Transverse colon (tissue), 4 donors: Measurements from ENCODE around the gene GOLGA8A. TPM values are rescaled to one million over a fixed set of nuclear protein-coding genes. Genes with fewer than 3 reads are reported as not detected.
"Not testable (repeated sequence)": the region's sequence is repeated elsewhere in the genome, so short reads cannot be mapped to it uniquely, and the experiment has no call there.

ENCODE experiments used
- DNase-seq: peaks from one replicate; pipeline ENCODE4 v3.0.0-alpha.2; 2019
- H3K27ac ChIP-seq, 4 donors: fragments of 200-600 bp; sonication (generic); 2 replicates each; pipeline ENCODE4 v1.5.1; 2016 to 2018; ENCODE audit warnings: inconsistent platforms in 4 of 4
- H3K27me3 ChIP-seq: fragments of 200-600 bp; sonication (generic); 2 replicates; pipeline ENCODE4 v1.5.1; 2017; ENCODE audit warnings: inconsistent platforms
- H3K36me3 ChIP-seq, 4 donors: fragments of 200-600 bp; sonication (generic); 2 replicates each; pipeline ENCODE4 v1.5.1; 2017 to 2019; ENCODE audit warnings: inconsistent platforms in 4 of 4
- H3K4me1 ChIP-seq, 4 donors: fragments of 200-600 bp; sonication (generic); 2 replicates each; pipeline ENCODE4 v1.5.1; 2017 to 2020; ENCODE audit warnings: inconsistent platforms in 4 of 4
- H3K4me3 ChIP-seq, 4 donors: fragments of 200-600 bp; sonication (generic); 1 replicate in 1 of 4; 2 replicates in 3 of 4; pipeline versions ENCODE4 v1.5.1 to v1.6.1; 2017 to 2019; ENCODE audit warnings: inconsistent platforms in 4 of 4
- H3K9me3 ChIP-seq, 2 donors: fragments of 200-600 bp; sonication (generic); 2 replicates each; pipeline ENCODE4 v1.5.1; 2017 to 2019; ENCODE audit warnings: inconsistent platforms in 2 of 2
- WGBS, 2 donors: methylation state at CpG; one replicate each; pipeline ENCODE4 v1.1.5; 2018; ENCODE audit warnings: low coverage in 1 of 2; 5-methylcytosine and 5-hydroxymethylcytosine counted together
- in situ Hi-C, 4 donors: fragments of 200-750 bp; cut with MboI; loops; one replicate each; pipeline versions ENCODE4 v1.15.0 to v1.15.1; 2017; ENCODE audit warnings: low sequenced_read_pairs in 3 of 4, low pct_ligation_motif_present in 1 of 4, low pct_unique_long_range_greater_than_20kb in 1 of 4
- intact Hi-C: fragments of 100-400 bp; cut with DNase I; formaldehyde crosslinking; loops from one replicate; pipeline ENCODE4 v1.15.1; 2023; ENCODE audit warnings: low total_unique reads
- total RNA-seq, 4 donors: library from RNA; depleted of rRNA; stranded (reverse); fragments of >200 nt; gene quantifications; one replicate each; pipeline ENCODE4 v1.1.0, GENCODE V29; 2016

Gene GOLGA8A
- total RNA-seq, 4 donors from 2014 or later: 34.8 to 120 (median 47.1) TPM

GRCh38 chr15:34423425-34424090 lies 14.1 kb downstream of the GOLGA8A start:
- intact Hi-C loops, H3K27ac ChIP-seq, H3K9me3 ChIP-seq, DNase-seq, H3K36me3 ChIP-seq, H3K4me1 ChIP-seq, H3K4me3 ChIP-seq, in situ Hi-C loops, H3K27me3 ChIP-seq: not testable (repeated sequence)
- 100% methylated on average over 3 of the region's 6 CpGs; no CpG with 5 or more reads in 1 of the 2 donors for WGBS, 2 donors

- H3K9me3 ChIP-seq, H3K27ac ChIP-seq, H3K4me3 ChIP-seq, H3K4me1 ChIP-seq, H3K27me3 ChIP-seq, in situ Hi-C loops, H3K36me3 ChIP-seq, DNase-seq, intact Hi-C loops: not testable (repeated sequence)
- WGBS, 2 donors: no CpG with 5 or more reads among the region's 11 CpGs
Observed at GRCh38 chr15:34420953-34421352, 16.7 kb downstream of the GOLGA8A start.

DNA sequence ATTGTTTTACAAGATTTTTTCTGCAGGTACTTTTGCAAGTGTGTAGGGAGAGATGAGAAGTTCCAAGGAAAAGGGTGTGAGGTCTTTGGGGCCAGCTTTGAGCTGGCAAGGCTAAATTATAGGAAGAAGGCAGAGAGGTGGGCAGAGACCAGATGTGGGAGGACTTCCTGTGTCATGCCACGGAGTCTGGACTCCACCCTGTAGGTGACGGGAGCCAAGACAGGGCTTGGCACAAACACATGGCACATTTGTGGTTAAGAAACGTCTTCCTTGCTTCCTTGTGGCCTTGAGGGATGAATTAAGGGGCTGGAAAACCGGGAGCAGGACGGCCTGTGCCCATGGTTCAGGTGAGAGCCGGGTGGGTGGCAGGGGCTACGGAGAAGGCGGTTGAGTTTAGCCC lies 19.2 kb downstream of the GOLGA8A start:
- H3K4me1 ChIP-seq, H3K9me3 ChIP-seq, H3K27ac ChIP-seq, DNase-seq, H3K36me3 ChIP-seq, H3K4me3 ChIP-seq, in situ Hi-C loops, H3K27me3 ChIP-seq, intact Hi-C loops: not testable (repeated sequence)
- 78% methylated on average over 5 of the region's 8 CpGs; no CpG with 5 or more reads in 1 of the 2 donors for WGBS, 2 donors

DNA sequence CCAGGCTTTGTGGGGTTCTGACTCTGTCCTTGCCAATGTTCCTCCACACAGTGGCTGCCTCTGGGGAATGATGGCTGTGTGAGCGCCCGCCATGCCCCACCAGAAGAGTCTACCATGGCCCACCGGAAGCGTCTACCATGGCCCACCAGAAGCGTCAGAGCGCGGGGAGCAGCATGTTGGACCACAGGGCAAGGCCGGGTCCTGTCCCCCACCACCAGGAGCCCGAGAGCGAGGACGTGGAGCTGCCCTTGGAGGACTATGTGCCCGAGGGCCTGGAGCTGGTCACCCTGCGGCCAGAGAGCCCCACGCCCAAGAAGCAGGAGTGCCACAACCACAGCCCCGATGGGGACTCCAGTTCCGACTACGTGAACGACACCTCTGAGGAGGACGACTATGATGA lies 28.1 kb downstream of the GOLGA8A start:
- H3K27me3 ChIP-seq, DNase-seq, H3K4me1 ChIP-seq, H3K4me3 ChIP-seq, H3K27ac ChIP-seq, H3K36me3 ChIP-seq, intact Hi-C loops, in situ Hi-C loops, H3K9me3 ChIP-seq: not testable (repeated sequence)
- WGBS, 2 donors: 87% methylated on average over 10 of the region's 19 CpGs; no CpG with 5 or more reads in 1 of the 2 donors

- H3K36me3 ChIP-seq, H3K9me3 ChIP-seq, H3K4me3 ChIP-seq, H3K27me3 ChIP-seq, intact Hi-C loops, in situ Hi-C loops, H3K4me1 ChIP-seq, H3K27ac ChIP-seq, DNase-seq: not testable (repeated sequence)
- WGBS, 2 donors: no CpG with 5 or more reads among the region's 10 CpGs
Observed at GRCh38 chr15:34408973-34409372, 28.6 kb downstream of the GOLGA8A start.

DNA sequence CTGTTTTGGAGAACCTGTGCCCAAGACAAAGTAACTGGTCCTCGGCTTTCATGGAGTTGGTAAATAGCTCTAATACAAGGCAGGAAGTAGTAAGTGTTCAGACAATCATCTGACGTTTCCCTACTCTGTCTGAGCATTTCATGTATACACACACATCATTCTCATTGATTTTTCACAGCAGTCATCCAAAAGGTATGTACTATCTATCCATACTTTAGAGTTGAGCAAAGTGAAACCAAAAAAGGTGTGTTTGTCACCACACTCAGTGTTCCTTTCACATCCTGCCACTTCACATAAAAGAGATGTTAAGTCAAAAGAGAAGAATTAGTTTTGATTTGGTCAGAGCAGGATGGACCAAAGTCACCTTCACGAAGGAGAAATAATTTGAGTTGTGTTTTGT lies 33.7 kb downstream of the GOLGA8A start:
- H3K27me3 ChIP-seq, H3K4me1 ChIP-seq, H3K36me3 ChIP-seq, H3K27ac ChIP-seq, intact Hi-C loops, in situ Hi-C loops, H3K4me3 ChIP-seq, H3K9me3 ChIP-seq, DNase-seq: not testable (repeated sequence)
- no CpG with 5 or more reads among the region's 3 CpGs for WGBS, 2 donors

GRCh38 chr15:34403160-34403598 lies 34.4 kb downstream of the GOLGA8A start:
- H3K27me3 ChIP-seq, DNase-seq, in situ Hi-C loops, intact Hi-C loops, H3K4me1 ChIP-seq, H3K4me3 ChIP-seq, H3K36me3 ChIP-seq, H3K9me3 ChIP-seq, H3K27ac ChIP-seq: not testable (repeated sequence)
- 86 to 88% methylated on average over 1 to 2 of the region's 4 CpGs for WGBS, 2 donors

GRCh38 chr15:34397637-34398259 lies 39.9 kb downstream of the GOLGA8A start:
- in situ Hi-C loops, H3K27ac ChIP-seq, DNase-seq, H3K27me3 ChIP-seq, H3K4me3 ChIP-seq, H3K36me3 ChIP-seq, intact Hi-C loops, H3K9me3 ChIP-seq, H3K4me1 ChIP-seq: not testable (repeated sequence)
- 47% methylated on average over 3 of the region's 6 CpGs; no CpG with 5 or more reads in 1 of the 2 donors for WGBS, 2 donors

- DNase-seq, H3K9me3 ChIP-seq, H3K27ac ChIP-seq, H3K27me3 ChIP-seq, H3K4me3 ChIP-seq, H3K36me3 ChIP-seq, H3K4me1 ChIP-seq, intact Hi-C loops, in situ Hi-C loops: not testable (repeated sequence)
- no CpG with 5 or more reads among the region's 2 CpGs for WGBS, 2 donors
Observed at GRCh38 chr15:34392981-34393380, 44.6 kb downstream of the GOLGA8A start.

GRCh38 chr15:34389594-34390086 lies 48.0 kb downstream of the GOLGA8A start:
- H3K27ac ChIP-seq, H3K27me3 ChIP-seq, H3K9me3 ChIP-seq, DNase-seq, intact Hi-C loops, H3K4me1 ChIP-seq, in situ Hi-C loops, H3K36me3 ChIP-seq, H3K4me3 ChIP-seq: not testable (repeated sequence)
- WGBS, 2 donors: no CpG with 5 or more reads among the region's 16 CpGs
